ENCODE results near the gene ZNF462. TPM values are rescaled to one million over a fixed set of nuclear protein-coding genes. Genes with fewer than 3 reads are reported as not detected.
A peak's percentile ranks its signal among the peaks of the same experiment; 100 is the strongest.
"Not testable (repeated sequence)": the region's sequence is repeated elsewhere in the genome, so short reads cannot be mapped to it uniquely, and the experiment has no call there.

ZNF462 gene
- total RNA-seq, 1 donor from 2014 or later: 21.1 TPM

DNA sequence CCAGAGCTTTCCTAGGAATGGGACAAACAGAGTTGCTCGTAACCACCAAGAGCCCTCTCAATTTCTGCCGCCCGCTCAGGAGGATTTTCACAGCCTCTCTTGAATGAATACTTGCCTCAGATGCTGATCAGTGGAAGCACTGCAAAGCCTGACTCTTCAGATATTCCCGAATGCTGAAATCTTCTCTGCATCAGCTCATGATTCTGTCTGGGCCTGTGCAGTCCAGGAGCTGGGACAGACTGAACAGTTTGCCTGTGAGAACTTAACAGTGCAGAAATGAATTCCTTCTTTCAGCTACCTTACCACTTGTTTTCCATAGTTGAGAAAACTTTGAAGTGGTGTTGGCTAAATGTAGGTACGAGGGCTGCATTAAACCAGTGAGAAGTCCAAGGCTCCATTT, 17.1 kb downstream of the ZNF462 start:
- DNase-seq (ENCODE audit: missing footprints) (no peak), ATAC-seq (peak; percentile 33)

GRCh38 chr9:106880863-106881262, 17.9 kb downstream of the ZNF462 start:
- ATAC-seq: no peak
- intact Hi-C loops (cut with DNase I): loop anchor here (2.0 kb wide), 1 partner anchor 40 kb away; no protein-coding TSS in a partner anchor
- peak; percentile 54 for DNase-seq (ENCODE audit: missing footprints)

More for the DNA sequence above, 17.1 kb downstream of the ZNF462 start:
- intact Hi-C loops (cut with DNase I): loop anchor here (2.0 kb wide), 1 partner anchor 41 kb away; no protein-coding TSS in a partner anchor

DNA sequence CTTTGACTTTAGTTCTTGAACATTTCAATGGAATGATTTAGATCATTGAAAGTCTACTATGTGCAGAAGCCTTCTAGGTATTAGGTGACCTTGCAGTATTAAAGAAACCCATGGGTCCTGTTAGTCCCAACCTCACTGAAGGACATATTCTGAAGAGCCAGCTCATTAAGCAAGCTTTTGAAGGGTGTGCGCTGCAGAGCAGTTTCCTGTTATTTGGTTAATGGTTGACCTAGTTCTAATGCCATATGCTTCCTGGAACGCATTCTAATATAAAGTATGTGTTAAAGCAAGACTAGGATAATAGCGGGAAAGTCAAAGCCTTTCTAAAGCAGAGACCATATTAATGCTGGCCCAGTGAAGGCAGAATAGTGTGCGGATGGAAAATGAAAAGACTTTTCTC, 20.1 kb downstream of the ZNF462 start:
- ATAC-seq: no peak
- DNase-seq (ENCODE audit: missing footprints): no peak
- intact Hi-C loops (cut with DNase I): no loop called here

DNA sequence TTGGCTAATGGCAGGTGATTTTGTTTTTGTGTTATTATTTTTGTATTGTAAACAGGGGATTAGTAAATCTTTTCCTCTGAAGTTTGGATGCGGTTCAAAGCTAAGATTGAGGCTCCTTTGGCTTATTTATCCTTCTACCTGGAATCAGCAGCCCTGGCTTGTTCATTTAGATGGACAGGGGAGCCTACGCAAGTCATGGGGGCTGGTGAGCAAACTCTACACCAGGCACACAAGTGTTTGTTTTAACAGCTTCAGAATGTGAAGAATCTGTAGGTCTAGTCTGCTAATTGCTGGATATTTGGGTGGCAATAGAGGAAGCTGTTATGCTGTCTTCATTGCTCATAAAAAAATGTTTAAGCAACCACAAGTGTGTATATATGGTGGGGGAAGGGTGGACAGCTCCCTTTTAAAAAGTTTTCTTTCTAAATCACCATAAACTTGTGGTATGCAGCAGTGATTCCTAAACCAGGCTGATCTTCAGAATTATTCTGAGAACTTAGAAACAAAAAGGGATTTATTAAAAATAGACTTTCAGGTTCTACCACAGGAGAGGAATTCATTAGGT, 20.7 kb downstream of the ZNF462 start:
- intact Hi-C loops (cut with DNase I): no loop called here
- ATAC-seq: no peak
- DNase-seq (ENCODE audit: missing footprints): no peak

DNA sequence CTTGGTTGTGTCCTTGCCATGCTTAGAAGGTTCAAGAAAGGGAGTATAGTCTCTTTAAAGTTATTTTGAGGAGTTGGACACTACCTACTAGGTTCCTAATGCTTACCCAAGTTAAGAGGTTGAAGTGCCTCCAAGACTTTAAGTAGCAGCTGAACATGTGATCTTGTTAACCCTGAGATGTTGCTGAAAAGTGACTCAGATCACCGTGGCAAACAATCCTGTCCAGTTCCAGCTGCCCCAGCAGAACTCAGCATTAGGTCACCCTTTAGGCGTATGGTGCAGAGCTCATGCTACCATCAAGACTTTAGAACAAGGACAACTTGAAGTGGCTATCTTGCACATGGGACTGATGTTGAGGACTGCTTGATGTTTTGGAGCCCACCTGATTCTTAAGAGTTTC, 22.5 kb downstream of the ZNF462 start:
- intact Hi-C loops (cut with DNase I): no loop called here
- DNase-seq (ENCODE audit: missing footprints): no peak
- peak; percentile 33 for ATAC-seq

- DNase-seq (ENCODE audit: missing footprints) (no peak), ATAC-seq (no peak)
- intact Hi-C loops (cut with DNase I): no loop called here
Observed at GRCh38 chr9:106886111-106887046, 23.4 kb downstream of the ZNF462 start.

GRCh38 chr9:106887066-106887465, 24.1 kb downstream of the ZNF462 start:
- intact Hi-C loops (cut with DNase I): no loop called here
- DNase-seq (ENCODE audit: missing footprints): no peak

DNA sequence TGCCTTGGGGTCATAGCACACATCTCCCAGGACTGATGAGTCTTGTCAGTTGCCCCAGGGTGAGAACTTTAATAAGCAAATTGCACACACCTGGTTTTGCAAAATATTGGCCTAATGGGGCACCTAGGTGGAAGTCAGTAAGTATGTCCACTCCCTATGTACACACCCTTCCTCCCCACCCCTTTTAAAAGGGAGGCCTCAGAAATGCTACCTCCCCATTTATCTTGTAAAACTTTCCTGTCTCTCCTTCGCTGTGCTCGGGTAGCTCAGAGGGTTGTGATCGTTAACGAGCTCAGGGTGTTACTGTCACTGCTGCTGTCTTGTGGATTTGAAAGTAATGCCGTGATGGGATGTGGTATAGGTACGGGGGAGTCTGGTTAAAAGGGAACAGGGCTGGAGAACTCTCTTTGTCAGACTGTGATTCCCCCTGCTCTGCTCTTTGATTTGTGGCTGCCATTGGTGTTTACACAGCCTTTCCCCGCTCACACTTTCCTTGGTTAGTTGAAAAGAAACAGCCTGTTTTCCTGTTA, 26.2 kb downstream of the ZNF462 start:
- ATAC-seq (no peak), DNase-seq (ENCODE audit: missing footprints) (no peak)
- intact Hi-C loops (cut with DNase I): no loop called here

More at GRCh38 chr9:106887066-106887465, 24.1 kb downstream of the ZNF462 start:
- no peak for ATAC-seq

GRCh38 chr9:106890608-106891007, 27.6 kb downstream of the ZNF462 start:
- ATAC-seq (no peak), DNase-seq (ENCODE audit: missing footprints) (no peak)
- intact Hi-C loops (cut with DNase I): no loop called here

- ATAC-seq: no peak
- DNase-seq (ENCODE audit: missing footprints): no peak
Observed at GRCh38 chr9:106891286-106891685, 28.3 kb downstream of the ZNF462 start.

DNA sequence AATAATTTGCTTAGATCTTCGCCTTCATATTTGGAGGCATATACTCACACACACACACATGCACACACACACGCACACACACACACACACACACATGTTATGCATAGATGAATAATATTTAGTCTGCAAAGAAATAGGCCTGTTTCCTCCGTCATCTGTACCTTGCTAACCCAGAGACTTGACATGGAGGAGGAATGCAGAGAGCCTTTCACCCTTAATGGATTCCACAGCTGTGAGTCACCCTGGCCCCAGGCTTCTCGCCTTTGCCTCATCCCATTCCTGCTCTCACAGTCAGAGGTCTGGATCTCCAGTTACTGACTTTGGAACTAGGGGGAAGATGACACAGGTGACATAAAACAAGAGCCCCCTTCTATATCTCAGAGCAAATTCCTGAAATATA, 29.7 kb downstream of the ZNF462 start:
- ATAC-seq: no peak
- no peak for DNase-seq (ENCODE audit: missing footprints)
- intact Hi-C loops (cut with DNase I): no loop called here

More at GRCh38 chr9:106891286-106891685, 28.3 kb downstream of the ZNF462 start:
- intact Hi-C loops (cut with DNase I): no loop called here

- ATAC-seq (no peak), DNase-seq (ENCODE audit: missing footprints) (no peak)
- intact Hi-C loops (cut with DNase I): no loop called here
Observed at GRCh38 chr9:106893088-106893487, 30.1 kb downstream of the ZNF462 start.

DNA sequence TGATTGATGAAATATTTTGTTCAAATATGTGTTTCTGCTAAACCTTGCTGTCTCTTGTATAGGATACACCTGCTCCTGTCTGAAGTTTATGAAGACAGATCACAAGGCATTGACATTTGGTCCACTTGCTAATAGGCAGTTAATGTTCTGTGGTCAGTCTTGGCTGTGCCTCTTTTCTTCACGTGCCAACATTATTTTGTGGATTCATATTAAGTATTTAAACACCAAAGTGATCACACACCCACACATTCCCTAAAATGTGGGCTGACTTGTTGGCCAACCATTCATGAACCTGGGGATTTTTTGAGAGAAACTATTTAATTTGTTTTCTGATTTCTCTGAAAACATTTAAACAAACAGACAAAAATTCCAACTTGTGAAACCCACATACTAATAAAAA, 33.7 kb downstream of the ZNF462 start:
- DNase-seq (ENCODE audit: missing footprints) (no peak), ATAC-seq (no peak)
- intact Hi-C loops (cut with DNase I): no loop called here

GRCh38 chr9:106897236-106897635, 34.3 kb downstream of the ZNF462 start:
- no peak for DNase-seq (ENCODE audit: missing footprints)
- intact Hi-C loops (cut with DNase I): no loop called here
- no peak for ATAC-seq

- ATAC-seq (no peak), DNase-seq (ENCODE audit: missing footprints) (no peak)
- intact Hi-C loops (cut with DNase I): no loop called here
Observed at GRCh38 chr9:106897751-106898150, 34.8 kb downstream of the ZNF462 start.

- ATAC-seq; DNase-seq (ENCODE audit: missing footprints); intact Hi-C loops (cut with DNase I): not testable (repeated sequence)
Observed at GRCh38 chr9:106900523-106900922, 37.6 kb downstream of the ZNF462 start.

- no peak for ATAC-seq
- intact Hi-C loops (cut with DNase I): no loop called here
- no peak for DNase-seq (ENCODE audit: missing footprints)
Observed at GRCh38 chr9:106906129-106906528, 43.2 kb downstream of the ZNF462 start.

GRCh38 chr9:106911951-106912350, 49.0 kb downstream of the ZNF462 start:
- ATAC-seq (no peak), DNase-seq (ENCODE audit: missing footprints) (no peak)
- intact Hi-C loops (cut with DNase I): no loop called here

- ATAC-seq: no peak
- no peak for DNase-seq (ENCODE audit: missing footprints)
- intact Hi-C loops (cut with DNase I): no loop called here
Observed at GRCh38 chr9:106913276-106913675, 50.3 kb downstream of the ZNF462 start.

- intact Hi-C loops (cut with DNase I): no loop called here
- ATAC-seq (no peak), DNase-seq (ENCODE audit: missing footprints) (no peak)
Observed at GRCh38 chr9:106915851-106916250, 52.9 kb downstream of the ZNF462 start.

All from Right ventricle myocardium inferior (tissue), 1 donor.